SIG-M5 treated with dmso at 0.1 percent for 504 hours (cell line): ENCODE results near the gene USP49.

Experiments used
- DNase-seq: peaks from one replicate; lab custom pipeline; 2025; ENCODE audit not compliant: unreplicated experiment; lab: John Stamatoyannopoulos, UW

The USP49 gene

GRCh38 chr6:41931792-41932191 lies 36.6 kb upstream of the USP49 start:
- no peak for DNase-seq

DNA sequence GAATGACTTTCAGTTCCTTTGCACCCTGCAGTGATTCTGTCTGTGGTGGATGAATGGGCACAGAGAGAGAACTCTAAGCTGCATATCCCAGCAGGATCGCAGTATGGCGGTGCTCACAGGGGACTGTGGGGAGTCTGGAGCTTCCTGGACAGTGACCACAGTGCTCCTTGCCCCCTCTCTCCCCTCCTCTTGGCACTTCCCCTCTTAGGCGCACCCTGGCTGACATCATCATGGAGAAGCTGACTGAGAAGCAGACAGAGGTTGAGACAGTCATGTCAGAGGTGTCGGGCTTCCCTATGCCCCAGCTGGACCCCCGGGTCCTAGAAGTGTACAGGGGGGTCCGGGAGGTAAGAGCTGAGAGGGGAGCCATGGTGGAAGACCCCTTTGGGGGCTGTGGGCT lies 34.7 kb upstream of the USP49 start:
- no peak for DNase-seq

- no peak for DNase-seq
Observed at GRCh38 chr6:41927253-41927652, 32.1 kb upstream of the USP49 start.

GRCh38 chr6:41922154-41922553 lies 27.0 kb upstream of the USP49 start:
- no peak for DNase-seq

DNA sequence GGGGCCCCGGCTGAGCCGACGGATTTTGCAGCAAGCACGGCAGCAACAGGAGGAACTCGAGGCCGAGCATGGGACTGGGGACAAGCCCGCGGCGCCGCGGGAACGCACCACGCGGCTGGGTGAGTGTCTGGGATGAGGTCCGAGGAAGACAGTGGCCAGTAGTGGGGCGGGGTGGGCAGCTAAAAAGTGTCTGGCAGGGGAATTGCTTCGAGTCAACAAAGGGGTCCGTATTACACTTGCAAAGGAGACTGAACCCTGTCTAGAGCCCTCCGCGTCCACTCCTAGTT lies 26.5 kb upstream of the USP49 start:
- DNase-seq = no peak

- peak; percentile 94 for DNase-seq
Observed at GRCh38 chr6:41920921-41921711, 25.9 kb upstream of the USP49 start, which contains the start of the genes BYSL and MED20. TSS of gene BYSL (plus strand) at chr6:41921499. CDS start at chr6:41921563, 64 bp downstream. TSS of gene MED20 (minus strand) at chr6:41921139. CDS start at chr6:41921018, 121 bp downstream.

DNA sequence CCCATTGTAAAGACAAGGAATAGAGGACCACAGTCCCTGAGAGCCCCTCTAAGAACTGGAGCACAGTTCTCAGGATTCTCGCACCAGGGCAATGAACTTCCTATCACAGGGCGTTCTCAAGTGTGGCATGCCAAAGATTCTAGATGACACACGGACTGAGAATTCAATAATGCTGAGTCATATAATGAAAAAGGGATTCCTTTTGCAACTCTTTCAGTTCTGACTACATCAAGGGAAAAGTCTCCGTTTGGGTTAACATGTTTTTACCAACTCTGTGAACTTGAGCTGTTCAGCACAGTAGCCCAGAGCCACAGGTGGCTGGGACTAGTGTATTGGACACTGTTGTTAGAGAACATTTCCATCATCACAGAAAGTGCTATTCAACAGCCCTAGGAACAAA lies 22.4 kb upstream of the USP49 start:
- no peak for DNase-seq

- no peak for DNase-seq
Observed at GRCh38 chr6:41914869-41915530, 19.8 kb upstream of the USP49 start.

GRCh38 chr6:41914343-41914742 lies 19.2 kb upstream of the USP49 start:
- no peak for DNase-seq

- no peak for DNase-seq
Observed at GRCh38 chr6:41909727-41910126, 14.6 kb upstream of the USP49 start.

GRCh38 chr6:41901882-41902519 lies 6.8 kb upstream of the USP49 start:
- DNase-seq = no peak

DNA sequence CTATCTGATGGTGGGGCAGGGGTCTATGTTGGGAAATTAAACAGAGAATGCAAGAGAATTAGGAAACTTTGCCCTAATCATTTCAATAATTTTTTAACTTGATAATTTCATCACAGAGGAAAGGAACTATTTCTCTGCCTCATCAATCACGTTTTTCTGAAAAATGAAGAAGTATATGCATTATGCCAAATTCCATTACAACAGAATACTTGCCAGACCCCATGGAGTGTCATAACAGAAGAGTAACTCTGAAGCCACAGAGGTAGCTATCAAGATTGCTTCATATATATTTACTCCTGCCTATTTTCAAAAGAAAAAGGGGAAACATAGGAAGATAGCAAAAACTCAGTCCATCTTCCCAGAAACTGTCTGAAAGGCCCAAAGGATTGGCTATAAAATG lies 5.7 kb upstream of the USP49 start:
- DNase-seq = no peak

DNA sequence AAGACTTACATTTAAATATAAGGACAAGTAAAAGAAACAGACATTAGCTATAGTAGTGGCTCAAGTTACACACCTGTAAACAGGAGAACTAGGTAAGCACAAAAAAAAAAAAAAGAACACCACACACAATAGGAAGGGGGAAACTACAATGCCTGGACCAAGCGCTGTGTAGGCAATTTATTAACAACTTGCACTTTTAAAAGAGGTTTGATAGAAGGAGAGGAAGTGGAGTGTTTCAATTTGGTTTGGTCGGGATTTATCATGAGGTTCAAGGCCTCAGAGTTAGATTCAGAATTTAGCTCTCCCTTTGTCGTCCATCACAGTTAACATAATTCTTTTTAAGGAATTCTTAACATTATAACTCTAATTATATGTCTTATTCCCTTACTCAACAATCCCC lies 1.1 kb upstream of the USP49 start:
- no peak for DNase-seq

DNA sequence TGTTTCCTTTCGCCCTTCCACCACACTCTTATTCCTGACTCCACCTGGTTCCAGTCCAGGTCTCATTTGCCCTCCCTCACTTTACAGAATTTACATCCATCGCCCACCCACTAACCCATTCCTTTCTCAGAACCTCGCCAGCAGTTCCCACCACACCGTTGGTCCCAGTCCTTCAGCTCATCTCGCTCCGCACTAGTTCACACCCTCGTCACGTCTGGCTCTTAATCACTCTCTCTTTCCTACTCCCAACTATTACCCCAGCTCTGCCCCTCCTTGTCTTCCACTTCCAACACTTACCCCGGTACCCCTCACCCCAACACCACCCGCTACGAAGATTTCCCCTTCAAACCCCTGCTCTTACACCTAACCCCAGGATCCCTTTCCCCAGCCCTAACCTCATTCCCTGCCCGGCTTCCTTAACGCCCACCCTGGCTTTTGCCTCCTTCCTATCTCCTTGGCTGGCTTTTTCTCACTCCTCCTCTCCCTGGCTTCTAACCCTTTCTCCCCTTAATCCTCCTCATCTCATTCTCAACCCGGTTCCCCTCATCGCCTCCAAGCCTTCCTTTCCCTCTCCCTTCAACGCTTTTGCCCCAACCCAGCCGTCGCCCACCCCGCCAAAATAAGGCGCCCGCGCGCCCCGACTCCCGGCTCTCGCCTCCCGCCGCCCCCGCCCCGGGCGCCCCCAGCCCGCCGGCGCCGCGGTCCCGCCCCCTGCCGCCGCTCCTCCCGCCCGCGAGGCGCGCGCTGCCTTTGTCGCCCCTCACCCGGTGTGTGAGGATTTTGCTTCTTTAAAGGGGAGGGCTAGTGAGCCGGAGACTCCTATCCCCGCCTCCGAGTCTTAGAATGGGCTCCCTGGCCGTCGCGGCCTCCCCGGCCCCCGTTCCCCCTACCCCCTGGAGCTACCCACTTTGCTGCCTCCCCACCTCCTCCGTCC lies 542 bp downstream of the USP49 start:
- DNase-seq = no peak

GRCh38 chr6:41892921-41893564 lies 2.1 kb downstream of the USP49 start:
- no peak for DNase-seq

- DNase-seq = no peak
Observed at GRCh38 chr6:41887331-41887751, 7.8 kb downstream of the USP49 start.

DNA sequence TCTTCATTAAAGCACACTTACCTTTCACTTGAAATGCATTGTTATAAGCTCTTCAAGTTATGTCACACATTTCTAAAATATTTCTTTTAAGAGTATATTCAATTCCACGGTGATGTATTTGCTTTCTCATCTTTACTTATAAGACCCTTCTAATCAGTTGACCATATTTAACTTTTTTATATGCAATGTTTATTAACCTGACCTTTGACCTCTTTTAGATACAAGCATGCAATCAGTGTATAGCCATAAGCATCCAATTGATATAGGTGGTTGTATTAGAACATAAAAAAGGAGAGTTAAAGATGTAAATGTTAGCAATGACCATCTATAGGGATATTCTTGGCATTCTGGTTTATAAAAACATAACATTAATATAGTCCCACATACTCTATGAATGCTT lies 9.2 kb downstream of the USP49 start:
- no peak for DNase-seq

DNA sequence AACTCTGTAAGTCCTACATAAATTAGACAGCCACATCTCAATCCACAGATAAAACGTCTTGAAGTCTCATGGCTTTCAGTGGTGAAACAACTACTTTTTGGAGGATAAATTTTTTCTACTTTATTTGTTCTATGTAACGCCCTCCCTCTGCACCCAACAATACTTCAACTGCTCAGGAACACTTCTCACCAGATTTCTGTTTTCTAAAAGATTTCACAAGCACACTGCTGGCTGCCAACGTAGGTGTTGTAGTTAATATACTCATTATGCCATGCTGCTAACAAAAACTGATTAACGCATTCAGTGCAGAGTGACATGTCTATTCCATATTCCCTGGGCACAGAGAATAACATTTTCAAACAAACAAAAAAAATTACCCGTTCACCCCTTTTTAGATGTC lies 10.2 kb downstream of the USP49 start:
- DNase-seq = no peak

- DNase-seq = no peak
Observed at GRCh38 chr6:41881506-41881905, 13.7 kb downstream of the USP49 start.

DNA sequence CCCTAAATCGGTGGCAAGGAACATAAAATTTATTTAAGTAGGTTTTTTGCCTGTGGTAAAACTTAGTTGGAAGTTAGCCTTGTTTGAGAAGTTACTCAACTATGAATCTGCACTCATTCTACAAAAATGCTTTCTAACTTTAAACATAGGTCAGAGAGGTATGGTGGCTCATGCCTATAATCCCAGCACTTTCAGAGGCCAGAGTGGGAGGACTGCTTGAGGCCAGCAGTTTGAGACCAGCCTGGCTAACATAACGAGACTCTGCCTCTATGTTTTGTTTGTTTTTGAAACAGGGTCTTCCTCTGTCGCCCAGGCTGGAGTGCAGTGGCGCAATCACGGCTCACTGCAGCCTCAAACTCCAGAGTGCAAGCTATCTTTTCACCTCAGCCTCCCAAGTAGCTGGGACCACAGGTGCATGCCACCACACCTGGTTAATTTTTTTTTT lies 16.2 kb downstream of the USP49 start:
- no peak for DNase-seq

- no peak for DNase-seq
Observed at GRCh38 chr6:41878246-41878645, 16.9 kb downstream of the USP49 start.
